H1 (cell line): Measurements from ENCODE around the gene STK39. TPM values are rescaled to one million over a fixed set of nuclear protein-coding genes. Genes with fewer than 3 reads are reported as not detected.

Source experiments
- BRCA1 ChIP-seq: IDR thresholded peaks from 2 replicates; pipeline ENCODE4 v1.6.1; 2012; ENCODE audit warnings: low read depth, low read length, improper control_type of control experiment
- CEBPB ChIP-seq: IDR thresholded peaks from 2 replicates; pipeline ENCODE4 v1.6.1; 2012; ENCODE audit warnings: low read depth, low read length
- SAP30 ChIP-seq: fragments of 300-600 bp; sonication (generic); IDR thresholded peaks from 2 replicates; pipeline ENCODE4 v1.7.1; 2012; ENCODE audit warnings: low read length, moderate library complexity, mild to moderate bottlenecking, inconsistent platforms; ENCODE audit not compliant: insufficient read depth, insufficient replicate concordance
- polyA plus RNA-seq, 7 experiments: library from polyadenylated mRNA; depleted of rRNA in 3 of 7; stranded (reverse) in 5 of 7; unstranded in 2 of 7; fragments of >200 nt in 5 of 7; fragments of 200-250 nt in 2 of 7; gene quantifications; 1 replicate in 5 of 7; 2 replicates in 1 of 7; 4 replicates in 1 of 7; pipeline versions ENCODE4 v1.2.1 to v1.2.3, GENCODE V29; 2011 to 2013; ENCODE audit warnings: missing spikeins in 2 of 7, mixed read lengths in 2 of 7
- total RNA-seq: library from RNA; stranded (reverse); fragmentation: NEBNext Ultra II Directional; extraction: Animal tissue kit (Norgen Biotek cat#: 25700); gene quantifications from 2 replicates; pipeline ENCODE4 v1.2.1, GENCODE V29; 2021

Gene STK39
- total and polyA plus RNA-seq, 2 of the 8 experiments (the other 6 are each of a cell fraction or from before 2014, with no cell fraction given): 13.7 to 23.8 TPM

DNA sequence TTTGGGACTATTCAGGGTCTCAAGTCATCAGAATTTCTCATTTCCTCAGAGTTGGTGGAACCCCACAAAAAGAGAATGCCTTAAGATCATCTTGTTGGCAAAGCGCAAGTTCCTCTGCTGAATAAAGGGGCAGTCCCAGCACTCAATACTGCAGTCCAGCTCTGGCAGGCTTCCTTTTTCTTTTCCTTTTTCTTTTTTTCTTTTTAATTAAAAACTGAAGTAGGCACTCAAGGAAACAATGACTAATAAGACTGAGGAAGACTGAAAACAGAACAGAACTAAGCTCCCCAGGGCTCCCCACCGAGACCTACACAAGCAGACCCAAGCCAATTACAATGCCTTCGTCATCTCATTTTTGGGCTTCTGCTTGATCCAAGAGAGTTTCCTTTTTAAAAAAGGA lies 82.0 kb downstream of the STK39 start (continued):
- no peak for TF ChIP-seq SAP30
- TF ChIP-seq BRCA1: no peak
- TF ChIP-seq CEBPB: no peak
- TF ChIP-seq, all 59 proteins: peak for 0
